HCT116 (cell line): Measurements from ENCODE around the gene PTTG1IP. TPM values are rescaled to one million over a fixed set of nuclear protein-coding genes. Genes with fewer than 3 reads are reported as not detected.

Experiments
- ATAC-seq: fragments of 200-7000 bp; cut with Tn5 transposase; 2 replicates; pipeline ENCODE4 v1.9.1; 2020; ENCODE audit warnings: mild to moderate bottlenecking, moderate library complexity
- BruUV-seq: library from RNA; stranded (reverse); fragments of 400-500 nt; replicated peaks from 2 replicates; lab custom pipeline; 2021; lab: Mats Ljungman, UMichigan
- CTCF ChIA-PET: fragments of 300-600 bp; sonication (Branson Sonifier 250); formaldehyde crosslinking; loops from one replicate; lab custom pipeline; 2021; ENCODE audit warnings: antibody characterized with exemption; lab: Charles Lee
- POLR2A ChIA-PET: fragments of 300-600, 350-600 bp; sonication (Branson Sonifier 250); formaldehyde crosslinking; loops from one replicate; lab custom pipeline; 2021; ENCODE audit warnings: antibody characterized with exemption; lab: Charles Lee
- RAD21 ChIA-PET, 2 experiments: fragments of 300-600 bp; sonication (Branson Sonifier 250); formaldehyde crosslinking; loops; one replicate each; lab custom pipeline; 2023; ENCODE audit warnings: low total read pairs in 2 of 2; ENCODE audit not compliant: uncharacterized antibody in 2 of 2, unreplicated experiment in 2 of 2, low non-redundant PET in 1 of 2; lab: Charles Lee
- DNase-seq: peaks from one replicate; pipeline ENCODE4 v3.0.0-alpha.2; 2010; ENCODE audit warnings: low read depth, low spot score
- H2AFZ ChIP-seq: fragments of 200-600 bp; shearing (Covaris generic), sonication (generic); 2 replicates; pipeline ENCODE4 v1.6.1; 2017; ENCODE audit warnings: low read depth, mixed run types, mixed read lengths, antibody characterized with exemption, low read length; ENCODE audit not compliant: poor library complexity, severe bottlenecking
- H3K27ac ChIP-seq: 2 replicates; pipeline ENCODE4 v1.5.1; 2012; ENCODE audit warnings: low read depth, low read length
- H3K27me3 ChIP-seq: fragments of 200-600 bp; sonication (generic); 2 replicates; pipeline ENCODE4 v1.6.1; 2016; ENCODE audit warnings: mixed run types, low read length, mixed read lengths; ENCODE audit not compliant: insufficient read depth
- H3K36me3 ChIP-seq, 2 experiments: fragments of 200-500 bp in 1 of 2; fragments of 200-600 bp in 1 of 2; sonication (Bioruptor generic) in 1 of 2; sonication (generic) in 1 of 2; 2 replicates each; pipeline versions ENCODE4 v1.5.1 to v1.6.1; 2014 to 2016; ENCODE audit warnings: low read length in 2 of 2, inconsistent platforms in 1 of 2, mixed read lengths in 1 of 2, mixed run types in 1 of 2; ENCODE audit not compliant: insufficient read depth in 2 of 2, control insufficient read depth in 1 of 2
- H3K4me1 ChIP-seq, 2 experiments: fragments of 200-600 bp in 1 of 2; sonication (generic) in 1 of 2; 2 replicates each; pipeline versions ENCODE4 v1.5.1 to v1.6.1; 2012 to 2017; ENCODE audit warnings: low read length in 2 of 2, inconsistent platforms in 1 of 2, mild to moderate bottlenecking in 1 of 2, mixed read lengths in 1 of 2, mixed run types in 1 of 2, moderate library complexity in 1 of 2; ENCODE audit not compliant: insufficient read depth in 2 of 2, control insufficient read depth in 1 of 2
- H3K4me2 ChIP-seq: fragments of 200-600 bp; sonication (generic); 2 replicates; pipeline ENCODE4 v1.6.1; 2017; ENCODE audit warnings: mixed run types, low read length, mixed read lengths
- H3K4me3 ChIP-seq, 2 experiments: fragments of 200-600 bp in 1 of 2; sonication (generic) in 1 of 2; replicated peaks in 1 of 2; 2 replicates each; pipeline ENCODE4 v1.5.1; 2011 to 2016; ENCODE audit warnings: low read length in 2 of 2, control low read depth in 1 of 2, low read depth in 1 of 2, mild to moderate bottlenecking in 1 of 2, mixed read lengths in 1 of 2, mixed run types in 1 of 2
- H3K79me2 ChIP-seq: fragments of 200-600 bp; sonication (generic); 2 replicates; pipeline ENCODE4 v1.6.1; 2017; ENCODE audit warnings: mild to moderate bottlenecking, mixed run types, low read length, moderate library complexity, mixed read lengths; ENCODE audit not compliant: insufficient read depth
- H3K9ac ChIP-seq: fragments of 200-600 bp; sonication (generic); 2 replicates; pipeline ENCODE4 v1.6.1; 2016; ENCODE audit warnings: low read length, mixed read lengths
- H3K9me2 ChIP-seq: fragments of 200-600 bp; sonication (generic), shearing (Covaris generic); 2 replicates; pipeline ENCODE4 v1.6.1; 2017; ENCODE audit warnings: mixed run types, mild to moderate bottlenecking, moderate library complexity; ENCODE audit not compliant: insufficient read depth
- H3K9me3 ChIP-seq, 2 experiments: fragments of 200-500 bp in 1 of 2; fragments of 200-600 bp in 1 of 2; sonication (Bioruptor generic) in 1 of 2; sonication (generic) in 1 of 2; 2 replicates each; pipeline ENCODE4 v1.6.1; 2014 to 2017; ENCODE audit warnings: low read length in 2 of 2, mixed read lengths in 2 of 2, inconsistent platforms in 1 of 2, low read depth in 1 of 2, mild to moderate bottlenecking in 1 of 2, mixed run types in 1 of 2, moderate library complexity in 1 of 2; ENCODE audit not compliant: control insufficient read depth in 1 of 2, insufficient read depth in 1 of 2
- H4K20me1 ChIP-seq: fragments of 200-600 bp; sonication (generic), shearing (Covaris generic); 2 replicates; pipeline ENCODE4 v1.6.1; 2017; ENCODE audit warnings: mixed run types, mild to moderate bottlenecking, moderate library complexity; ENCODE audit not compliant: insufficient read depth
- CEBPB ChIP-seq: IDR thresholded peaks from 2 replicates; pipeline ENCODE4 v1.6.1; 2012; ENCODE audit warnings: low read depth
- EGR1 ChIP-seq: IDR thresholded peaks from 2 replicates; pipeline ENCODE4 v1.6.1; 2012; ENCODE audit warnings: low read depth
- JUND ChIP-seq: IDR thresholded peaks from 2 replicates; pipeline ENCODE4 v1.6.1; 2012
- YY1 ChIP-seq: IDR thresholded peaks from 2 replicates; pipeline ENCODE4 v1.6.1; 2011; ENCODE audit warnings: low read length, low read depth, moderate library complexity, mild to moderate bottlenecking; ENCODE audit not compliant: insufficient replicate concordance; ENCODE audit errors: extremely low read depth
- intact Hi-C: fragments of 100-400 bp; cut with micrococcal nuclease; formaldehyde crosslinking; loops from 2 replicates; pipeline ENCODE4 v1.10.0; 2022
- total RNA-seq: library from RNA; stranded (reverse); gene quantifications from one replicate; pipeline ENCODE4 v1.2.1, GENCODE V29; 2021; ENCODE audit not compliant: unreplicated experiment

The PTTG1IP gene
- total RNA-seq, 1 experiment from 2014 or later = 83.4 TPM

GRCh38 chr21:44803651-44804050 is 69.8 kb downstream of the PTTG1IP start:
- Histone ChIP-seq H3K27ac (no peak overlapping the region), H3K4me1 (peaks cover 11 to 20% of the 10 kb centered on the region in 2 experiments), H3K36me3 (peaks cover 5 to 22% of the 10 kb centered on the region in 2 experiments; a peak in 3 of 4 replicates), H3K4me2 (no peak overlapping the region), H3K79me2 (peaks cover 39% of the 10 kb centered on the region)
- no TSS peak for BruUV-seq
- RAD21 ChIA-PET = no interaction called here
- TF ChIP-seq JUND (no peak), EGR1 (no peak), YY1 (no peak)
- TF ChIP-seq, all 23 proteins: peak for 0
- Histone ChIP-seq H3K9ac (no peak overlapping the region), H3K9me2 (no peaks in the 10 kb centered on the region), H2AFZ (no peak overlapping the region), H3K9me3 (no peaks in the 10 kb centered on the region), H3K27me3 (no peaks in the 10 kb centered on the region), H3K4me3 (no peak overlapping the region), H4K20me1 (peaks cover 19% of the 10 kb centered on the region; the same call in 1 of the 2 replicates)
- ChIA-PET POLR2A (no interaction called here), CTCF (no interaction called here)
- ATAC-seq (no peak), DNase-seq (no peak)
- intact Hi-C loops = no loop called here

DNA sequence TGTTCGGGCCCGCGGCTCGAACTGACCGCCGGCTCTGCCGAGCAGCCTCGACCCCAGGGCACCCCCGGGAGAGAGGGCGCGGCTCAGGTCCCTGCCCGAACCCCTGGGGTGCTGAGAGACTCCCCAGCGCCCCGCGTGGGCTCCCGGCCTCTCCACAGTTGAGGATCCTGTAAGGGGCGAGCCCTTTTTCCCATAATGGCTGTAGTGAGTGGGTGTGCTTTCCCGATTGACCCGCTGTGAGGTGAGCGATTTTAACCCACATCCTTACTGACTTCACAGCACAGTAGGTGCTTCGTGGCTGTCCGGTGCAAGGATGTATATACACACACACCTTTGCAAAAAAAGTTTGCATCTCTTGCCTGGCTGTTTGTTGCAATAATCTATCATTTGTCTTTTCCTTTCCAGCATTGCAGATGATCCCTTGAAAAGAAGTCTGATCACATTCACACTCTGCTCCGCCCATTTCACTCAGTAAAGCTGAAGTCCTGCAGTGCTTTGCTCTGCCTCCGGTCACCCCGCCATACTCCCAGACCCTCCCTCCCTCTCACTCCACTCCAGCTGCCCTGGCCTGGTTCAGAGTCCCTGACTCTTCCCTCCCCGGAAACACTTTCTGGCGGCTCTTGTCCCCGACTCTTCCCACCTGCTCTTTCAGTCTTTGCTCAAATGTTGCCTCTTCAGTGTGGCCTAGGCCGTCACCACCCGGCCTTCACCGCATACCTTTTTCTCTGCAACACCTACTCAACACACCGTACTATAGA is 70.9 kb downstream of the PTTG1IP start:
- no peaks in the 10 kb centered on the region for H3K9me2 ChIP-seq
- ATAC-seq = peak; percentile 49
- no peak for DNase-seq
- intact Hi-C loops = no loop called here
- H3K79me2 ChIP-seq = peaks cover 50% of the 10 kb centered on the region
- peak overlapping the region; percentile 77 for H3K9ac ChIP-seq
- no TSS peak for BruUV-seq
- peaks cover 19% of the 10 kb centered on the region; the same call in 1 of the 2 replicates for H4K20me1 ChIP-seq
- peak overlapping the region; percentile 78 to 88 for H3K4me3 ChIP-seq
- POLR2A ChIA-PET = interaction anchor here (0.9 kb wide), 1 partner anchor 338 kb away, joined by 3 read pairs; no protein-coding TSS in a partner anchor
- no peaks in the 10 kb centered on the region for H3K9me3 ChIP-seq
- peak overlapping the region; percentile 74 for H3K27ac ChIP-seq
- H2AFZ ChIP-seq = no peak overlapping the region
- H3K27me3 ChIP-seq = no peaks in the 10 kb centered on the region
- RAD21 ChIA-PET = no interaction called here
- peak overlapping the region; percentile 78 for H3K4me2 ChIP-seq
- peaks cover 6 to 27% of the 10 kb centered on the region in 2 experiments; a peak in 3 of 4 replicates for H3K36me3 ChIP-seq
- peaks cover 11 to 20% of the 10 kb centered on the region in 2 experiments for H3K4me1 ChIP-seq
- CTCF ChIA-PET = interaction anchor here (2.0 to 2.1 kb wide), 2 partner anchors 9 to 70 kb away, joined by 9 to 14 read pairs; partner anchors contain the start of gene PTTG1IP
- TF ChIP-seq EGR1 (0 out of 2 replicates have a peak, but pooled peaks have one; percentile 33), CEBPB (no peak)
